ENCODE measurements around the gene DNAJC25.
A peak's percentile ranks its signal among the peaks of the same experiment; 100 is the strongest.
"Not testable (repeated sequence)": the region's sequence is repeated elsewhere in the genome, so short reads cannot be mapped to it uniquely, and the experiment has no call there.

Gene DNAJC25

GRCh38 chr9:111668601-111669000 lies 37.5 kb downstream of the DNAJC25 start:
- not testable (repeated sequence) for DNase-seq

- DNase-seq: no peak
Measured at GRCh38 chr9:111674319-111674718, 43.2 kb downstream of the DNAJC25 start.

- DNase-seq: no peak
Measured at GRCh38 chr9:111676116-111676515, 45.0 kb downstream of the DNAJC25 start.

GRCh38 chr9:111678293-111678692 lies 47.2 kb downstream of the DNAJC25 start:
- DNase-seq: no peak

GRCh38 chr9:111679199-111679598 lies 48.1 kb downstream of the DNAJC25 start:
- DNase-seq: no peak

- DNase-seq: no peak
Measured at GRCh38 chr9:111683392-111683791, 52.3 kb downstream of the DNAJC25 start.

GRCh38 chr9:111691672-111692329 lies 60.7 kb downstream of the DNAJC25 start:
- peak; percentile 32 for DNase-seq

GRCh38 chr9:111696796-111697195 lies 65.7 kb downstream of the DNAJC25 start:
- no peak for DNase-seq

GRCh38 chr9:111700776-111701175 lies 69.6 kb downstream of the DNAJC25 start:
- no peak for DNase-seq
